Suprapubic skin (tissue), 3 donors: ENCODE results near the gene TLE6.

ENCODE experiments used
- EP300 ChIP-seq: sonication (generic); formaldehyde crosslinking; IDR thresholded peaks from one replicate; pipeline ENCODE4 v1.6.1; 2017; ENCODE audit warnings: antibody characterized with exemption
- POLR2A ChIP-seq, 2 donors: fragments of 450-650 bp; IDR thresholded peaks; one replicate each; pipeline ENCODE4 v1.6.1; 2017; ENCODE audit warnings: antibody characterized with exemption in 2 of 2, mild to moderate bottlenecking in 2 of 2, moderate library complexity in 2 of 2
- TF ChIP-seq, protein P1 (sequence below), 2 donors: fragments of 200-600 bp in 1 of 2; fragments of 450-650 bp in 1 of 2; sonication (generic) in 1 of 2; IDR thresholded peaks; one replicate each; pipeline ENCODE4 v1.5.1; 2016 to 2019; ENCODE audit warnings: antibody characterized with exemption in 2 of 2, mild to moderate bottlenecking in 1 of 2, moderate library complexity in 1 of 2

DNA sequence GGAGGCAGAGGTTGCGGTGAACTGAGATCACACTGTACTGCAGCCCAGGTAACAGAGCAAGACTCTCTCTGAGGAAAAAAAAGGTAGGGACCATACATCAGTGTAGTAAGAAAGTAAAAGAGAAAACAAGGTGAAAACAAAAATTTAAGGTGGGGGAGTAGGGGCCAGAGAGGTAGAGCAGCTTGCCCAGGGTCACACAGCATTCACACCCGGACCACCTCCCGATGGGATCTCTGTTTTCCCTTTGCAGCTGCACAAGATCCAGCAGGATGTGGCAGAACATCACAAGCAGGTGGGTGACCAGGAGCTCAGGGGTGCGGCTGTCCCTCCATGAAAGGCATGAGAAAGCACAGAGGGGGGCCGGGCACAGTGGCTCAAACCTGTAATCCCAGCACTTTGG is 4.5 kb downstream of the TLE6 start:
- TF ChIP-seq, protein P1, sequence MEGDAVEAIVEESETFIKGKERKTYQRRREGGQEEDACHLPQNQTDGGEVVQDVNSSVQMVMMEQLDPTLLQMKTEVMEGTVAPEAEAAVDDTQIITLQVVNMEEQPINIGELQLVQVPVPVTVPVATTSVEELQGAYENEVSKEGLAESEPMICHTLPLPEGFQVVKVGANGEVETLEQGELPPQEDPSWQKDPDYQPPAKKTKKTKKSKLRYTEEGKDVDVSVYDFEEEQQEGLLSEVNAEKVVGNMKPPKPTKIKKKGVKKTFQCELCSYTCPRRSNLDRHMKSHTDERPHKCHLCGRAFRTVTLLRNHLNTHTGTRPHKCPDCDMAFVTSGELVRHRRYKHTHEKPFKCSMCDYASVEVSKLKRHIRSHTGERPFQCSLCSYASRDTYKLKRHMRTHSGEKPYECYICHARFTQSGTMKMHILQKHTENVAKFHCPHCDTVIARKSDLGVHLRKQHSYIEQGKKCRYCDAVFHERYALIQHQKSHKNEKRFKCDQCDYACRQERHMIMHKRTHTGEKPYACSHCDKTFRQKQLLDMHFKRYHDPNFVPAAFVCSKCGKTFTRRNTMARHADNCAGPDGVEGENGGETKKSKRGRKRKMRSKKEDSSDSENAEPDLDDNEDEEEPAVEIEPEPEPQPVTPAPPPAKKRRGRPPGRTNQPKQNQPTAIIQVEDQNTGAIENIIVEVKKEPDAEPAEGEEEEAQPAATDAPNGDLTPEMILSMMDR (IDR thresholded peaks at IDR 0.05) = no peak
- no peak for TF ChIP-seq POLR2A (IDR thresholded peaks at IDR 0.05)
- no peak for TF ChIP-seq EP300
